OCI-LY7 (cell line): ENCODE measurements around the gene AIFM1. TPM values are rescaled to one million over a fixed set of nuclear protein-coding genes. Genes with fewer than 3 reads are reported as not detected.

Experiments
- BruUV-seq: library from RNA; stranded (reverse); fragments of 400-500 nt; replicated peaks from 2 replicates; lab custom pipeline; 2021; lab: Mats Ljungman, UMichigan
- CTCF ChIA-PET: fragments of 300-600 bp; sonication (Branson Sonifier 250); formaldehyde crosslinking; loops from one replicate; lab custom pipeline; 2022; ENCODE audit warnings: antibody characterized with exemption; ENCODE audit not compliant: unreplicated experiment; lab: Charles Lee
- POLR2A ChIA-PET: fragments of 300-600 bp; sonication (Branson Sonifier 250); formaldehyde crosslinking; loops from one replicate; lab custom pipeline; 2022; ENCODE audit warnings: antibody characterized with exemption; lab: Charles Lee
- DNase-seq: peaks from one replicate; pipeline ENCODE4 v3.0.0-alpha.2; 2015; ENCODE audit warnings: low spot score
- H2AFZ ChIP-seq: fragments of 200-600 bp; sonication (generic), shearing (Covaris generic); 2 replicates; pipeline ENCODE4 v1.6.1; 2014; ENCODE audit warnings: mild to moderate bottlenecking, antibody characterized with exemption, low read length, moderate library complexity
- H3K27ac ChIP-seq: fragments of 200-600 bp; sonication (generic); 2 replicates; pipeline ENCODE4 v1.5.1; 2014; ENCODE audit warnings: mixed run types, low read depth, mild to moderate bottlenecking, moderate library complexity, low read length, inconsistent platforms; ENCODE audit not compliant: poor library complexity, severe bottlenecking
- H3K36me3 ChIP-seq: fragments of 200-600 bp; sonication (generic); 2 replicates; pipeline ENCODE4 v1.6.1; 2014; ENCODE audit warnings: mild to moderate bottlenecking, antibody characterized with exemption, low read length, moderate library complexity, mixed read lengths; ENCODE audit not compliant: insufficient read depth
- H3K4me1 ChIP-seq: fragments of 200-600 bp; sonication (generic); 2 replicates; pipeline ENCODE4 v1.5.1; 2014; ENCODE audit warnings: mild to moderate bottlenecking, low read length; ENCODE audit not compliant: insufficient read depth, poor library complexity, severe bottlenecking
- H3K4me2 ChIP-seq: fragments of 200-600 bp; sonication (generic); 2 replicates; pipeline ENCODE4 v1.6.1; 2014; ENCODE audit warnings: mild to moderate bottlenecking, low read length
- H3K4me3 ChIP-seq: fragments of 200-600 bp; sonication (generic); 2 replicates; pipeline ENCODE4 v1.5.1; 2014; ENCODE audit warnings: mild to moderate bottlenecking, low read depth, low read length; ENCODE audit not compliant: poor library complexity, severe bottlenecking
- H3K79me2 ChIP-seq: fragments of 200-600 bp; sonication (generic); 2 replicates; pipeline ENCODE4 v1.6.1; 2016; ENCODE audit warnings: low read depth, mild to moderate bottlenecking, low read length, moderate library complexity, mixed read lengths; ENCODE audit not compliant: insufficient read depth
- H3K9me2 ChIP-seq: fragments of 200-600 bp; sonication (generic); 2 replicates; pipeline ENCODE4 v1.6.1; 2016; ENCODE audit warnings: mild to moderate bottlenecking, low read length, mixed read lengths; ENCODE audit not compliant: insufficient read depth
- H3K9me3 ChIP-seq: fragments of 200-600 bp; sonication (generic); 2 replicates; pipeline ENCODE4 v1.6.1; 2014; ENCODE audit warnings: mild to moderate bottlenecking, mixed run types, low read length, mixed read lengths
- H4K20me1 ChIP-seq: fragments of 200-600 bp; sonication (generic); 2 replicates; pipeline ENCODE4 v1.6.1; 2014; ENCODE audit warnings: mild to moderate bottlenecking, antibody characterized with exemption, low read length, moderate library complexity, mixed read lengths; ENCODE audit not compliant: insufficient read depth
- EZH2phosphoT487 ChIP-seq: fragments of 200-600 bp; sonication (generic); IDR thresholded peaks from 2 replicates; pipeline ENCODE4 v1.6.1; 2018; ENCODE audit warnings: low read depth, borderline replicate concordance, mild to moderate bottlenecking, mixed run types, antibody characterized with exemption, low read length, moderate library complexity, mixed read lengths
- intact Hi-C: fragments of 100-400 bp; cut with micrococcal nuclease; formaldehyde crosslinking; loops from one replicate; pipeline ENCODE4 v1.10.0; 2022; ENCODE audit not compliant: unreplicated experiment
- total RNA-seq, 2 experiments: library from RNA; depleted of rRNA in 1 of 2; stranded (reverse); fragments of >200 nt in 1 of 2; shearing (Covaris generic) in 1 of 2; gene quantifications; 2 replicates each; pipeline ENCODE4 v1.2.3, GENCODE V29; 2014 to 2022
- TF ChIP-seq, protein P1 (sequence below): fragments of 200-600 bp; sonication (generic); conservative IDR thresholded peaks from 2 replicates; pipeline ENCODE4 v1.5.1; 2014; ENCODE audit warnings: mild to moderate bottlenecking, antibody characterized with exemption, low read length, moderate library complexity, mixed read lengths

Gene AIFM1
- total RNA-seq, 2 experiments from 2014 or later: 23.1 to 45.7 TPM

DNA sequence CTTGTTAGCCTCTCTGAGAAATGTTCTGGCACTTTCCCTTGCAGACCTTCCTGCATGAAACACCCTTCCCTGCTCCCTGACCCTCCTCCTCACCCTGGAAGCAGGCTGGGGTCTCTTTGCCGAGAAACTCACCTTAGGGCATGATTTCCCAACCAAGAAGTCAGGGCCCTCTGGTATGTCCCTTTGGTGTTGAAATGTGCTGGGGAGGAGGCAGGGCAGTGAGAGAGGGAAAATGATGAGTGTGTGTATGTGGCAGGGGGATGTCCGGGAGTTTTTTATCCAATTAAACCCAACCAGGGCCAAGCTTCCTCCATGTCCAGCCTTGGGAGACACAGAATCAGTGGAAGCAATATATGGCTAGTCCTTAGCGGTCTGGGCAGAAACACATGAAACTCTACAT lies 60.4 kb downstream of the AIFM1 start:
- TF ChIP-seq EZH2phosphoT487: no peak
- TF ChIP-seq, protein P1, sequence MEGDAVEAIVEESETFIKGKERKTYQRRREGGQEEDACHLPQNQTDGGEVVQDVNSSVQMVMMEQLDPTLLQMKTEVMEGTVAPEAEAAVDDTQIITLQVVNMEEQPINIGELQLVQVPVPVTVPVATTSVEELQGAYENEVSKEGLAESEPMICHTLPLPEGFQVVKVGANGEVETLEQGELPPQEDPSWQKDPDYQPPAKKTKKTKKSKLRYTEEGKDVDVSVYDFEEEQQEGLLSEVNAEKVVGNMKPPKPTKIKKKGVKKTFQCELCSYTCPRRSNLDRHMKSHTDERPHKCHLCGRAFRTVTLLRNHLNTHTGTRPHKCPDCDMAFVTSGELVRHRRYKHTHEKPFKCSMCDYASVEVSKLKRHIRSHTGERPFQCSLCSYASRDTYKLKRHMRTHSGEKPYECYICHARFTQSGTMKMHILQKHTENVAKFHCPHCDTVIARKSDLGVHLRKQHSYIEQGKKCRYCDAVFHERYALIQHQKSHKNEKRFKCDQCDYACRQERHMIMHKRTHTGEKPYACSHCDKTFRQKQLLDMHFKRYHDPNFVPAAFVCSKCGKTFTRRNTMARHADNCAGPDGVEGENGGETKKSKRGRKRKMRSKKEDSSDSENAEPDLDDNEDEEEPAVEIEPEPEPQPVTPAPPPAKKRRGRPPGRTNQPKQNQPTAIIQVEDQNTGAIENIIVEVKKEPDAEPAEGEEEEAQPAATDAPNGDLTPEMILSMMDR: no peak
- peaks cover 13% of the 10 kb centered on the region for H3K4me1 ChIP-seq
- 0 out of 2 replicates have a peak, but pooled peaks cover 4% of the 10 kb centered on the region for H3K36me3 ChIP-seq
- no TSS peak for BruUV-seq
- no peaks in the 10 kb centered on the region for H3K9me2 ChIP-seq
- DNase-seq: no peak
- H4K20me1 ChIP-seq: no peaks in the 10 kb centered on the region
- H3K4me3 ChIP-seq: no peak overlapping the region
- H3K4me2 ChIP-seq: no peak overlapping the region
- no peak overlapping the region for H3K27ac ChIP-seq
- intact Hi-C loops: no loop called here
- peaks cover 67% of the 10 kb centered on the region; the same call in 1 of the 2 replicates for H3K79me2 ChIP-seq
- no peak overlapping the region for H2AFZ ChIP-seq
- POLR2A ChIA-PET: interaction anchor here (0.7 kb wide), 1 partner anchor 18 kb away, joined by 3 read pairs; no protein-coding TSS in a partner anchor
- H3K9me3 ChIP-seq: no peaks in the 10 kb centered on the region
- CTCF ChIA-PET: no interaction called here

DNA sequence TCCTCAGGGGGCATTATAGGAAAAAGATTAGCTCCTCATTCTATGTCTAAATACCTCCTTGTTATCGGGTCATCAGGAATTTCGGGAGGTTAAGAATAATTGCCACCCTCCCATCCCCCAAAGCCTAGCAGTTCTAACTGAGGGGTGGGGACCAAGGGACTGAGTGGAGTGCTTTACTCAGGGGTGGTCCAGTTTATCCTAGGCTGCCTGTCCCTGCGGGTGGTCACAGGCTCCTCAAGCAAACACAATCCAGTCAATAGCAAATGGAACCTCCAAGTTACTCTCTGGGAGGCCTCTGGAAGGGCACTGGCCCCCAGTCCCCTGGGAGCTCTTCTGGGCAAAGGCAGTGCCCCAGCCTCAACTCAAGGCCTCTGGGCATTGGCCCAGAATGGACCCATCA lies 62.0 kb downstream of the AIFM1 start:
- no peaks in the 10 kb centered on the region for H3K9me2 ChIP-seq
- H3K4me3 ChIP-seq: no peak overlapping the region
- H3K4me2 ChIP-seq: no peak overlapping the region
- CTCF ChIA-PET: no interaction called here
- H2AFZ ChIP-seq: no peak overlapping the region
- H3K79me2 ChIP-seq: peaks cover 64% of the 10 kb centered on the region; the same call in 1 of the 2 replicates
- no peak overlapping the region for H3K27ac ChIP-seq
- no TSS peak for BruUV-seq
- no peaks in the 10 kb centered on the region for H3K9me3 ChIP-seq
- TF ChIP-seq EZH2phosphoT487: no peak
- TF ChIP-seq, protein P1: no peak
- no peaks in the 10 kb centered on the region for H4K20me1 ChIP-seq
- H3K36me3 ChIP-seq: 0 out of 2 replicates have a peak, but pooled peaks cover 4% of the 10 kb centered on the region
- no peak for DNase-seq
- intact Hi-C loops: no loop called here
- peaks cover 6% of the 10 kb centered on the region for H3K4me1 ChIP-seq
- POLR2A ChIA-PET: interaction anchor here (0.6 kb wide), 1 partner anchor 10 kb away, joined by 5 read pairs; no protein-coding TSS in a partner anchor

DNA sequence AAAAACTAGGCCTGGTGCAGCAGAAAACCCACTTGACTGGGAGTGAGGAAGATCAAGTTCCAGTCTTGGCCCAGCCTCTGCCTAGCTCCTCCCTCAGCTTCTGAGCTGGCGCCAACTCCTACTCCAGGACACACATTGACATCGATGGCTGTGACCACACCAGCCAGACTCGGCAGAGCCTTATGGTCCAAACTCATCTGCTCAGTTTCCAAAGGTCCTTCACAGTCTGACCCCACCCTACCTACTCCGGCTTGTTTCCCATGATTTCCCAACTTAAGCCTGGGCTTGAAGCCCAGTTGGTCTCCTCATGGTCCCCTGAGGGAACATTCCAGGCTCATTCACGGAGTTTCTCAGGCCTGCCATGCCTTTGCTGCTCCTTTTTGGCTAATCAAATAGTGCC lies 65.5 kb downstream of the AIFM1 start:
- ChIA-PET POLR2A (no interaction called here), CTCF (interaction anchor here (0.6 kb wide), 1 partner anchor 39 kb away, joined by 4 read pairs; no protein-coding TSS in a partner anchor)
- intact Hi-C loops: no loop called here
- BruUV-seq: no TSS peak
- H3K9me2 ChIP-seq: no peaks in the 10 kb centered on the region
- H3K9me3 ChIP-seq: no peaks in the 10 kb centered on the region
- DNase-seq: no peak
- TF ChIP-seq, protein P1: no peak
- TF ChIP-seq EZH2phosphoT487: no peak
- 0 out of 2 replicates have a peak, but pooled peaks cover 2% of the 10 kb centered on the region for H3K36me3 ChIP-seq
- H3K4me1 ChIP-seq: no peaks in the 10 kb centered on the region
- no peaks in the 10 kb centered on the region for H4K20me1 ChIP-seq
- H3K27ac ChIP-seq: no peak overlapping the region
- no peak overlapping the region for H3K4me3 ChIP-seq
- H2AFZ ChIP-seq: no peak overlapping the region
- no peak overlapping the region for H3K4me2 ChIP-seq
- H3K79me2 ChIP-seq: peaks cover 55% of the 10 kb centered on the region; the same call in 1 of the 2 replicates
